Adrenal gland (tissue), 5 donors: ENCODE data around the gene TEX48.

Experiments
- POLR2A ChIP-seq, 2 donors: fragments of 450-650 bp; IDR thresholded peaks; one replicate each; pipeline ENCODE4 v1.6.1; 2017; ENCODE audit warnings: antibody characterized with exemption in 2 of 2, mild to moderate bottlenecking in 2 of 2, moderate library complexity in 1 of 2
- TF ChIP-seq, protein P1 (sequence below), 6 experiments: fragments of 450-650 bp in 4 of 6; fragments of 200-600 bp in 2 of 6; sonication (generic) in 1 of 6; IDR thresholded peaks; 1 replicate in 5 of 6; 2 replicates in 1 of 6; pipeline versions ENCODE4 v1.5.1 to v1.8.0; 2016 to 2021; ENCODE audit warnings: antibody characterized with exemption in 6 of 6, mild to moderate bottlenecking in 2 of 6, moderate library complexity in 1 of 6
- donor health status: DM: no; HTN: no; CAD: no.

DNA sequence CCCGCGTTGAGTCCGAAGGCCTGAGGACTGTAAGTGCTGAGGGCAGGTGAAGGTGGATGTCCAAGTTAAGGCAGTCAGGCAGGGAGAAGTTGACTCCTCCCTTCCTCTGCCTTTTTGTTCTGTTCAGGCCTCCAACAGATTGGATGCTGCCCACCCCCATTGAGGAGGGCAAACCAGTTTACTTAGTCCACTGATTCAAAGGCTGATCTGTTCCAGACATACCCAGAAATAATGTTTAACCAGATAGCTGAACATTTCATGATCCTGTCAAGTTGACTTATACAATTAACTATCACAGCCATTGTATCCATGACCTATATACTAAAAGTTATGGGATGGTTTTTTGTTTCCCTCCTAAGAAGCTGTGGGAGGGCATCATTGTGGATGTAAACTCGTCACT, 8.3 kb upstream of the TEX48 start:
- TF ChIP-seq, protein P1, sequence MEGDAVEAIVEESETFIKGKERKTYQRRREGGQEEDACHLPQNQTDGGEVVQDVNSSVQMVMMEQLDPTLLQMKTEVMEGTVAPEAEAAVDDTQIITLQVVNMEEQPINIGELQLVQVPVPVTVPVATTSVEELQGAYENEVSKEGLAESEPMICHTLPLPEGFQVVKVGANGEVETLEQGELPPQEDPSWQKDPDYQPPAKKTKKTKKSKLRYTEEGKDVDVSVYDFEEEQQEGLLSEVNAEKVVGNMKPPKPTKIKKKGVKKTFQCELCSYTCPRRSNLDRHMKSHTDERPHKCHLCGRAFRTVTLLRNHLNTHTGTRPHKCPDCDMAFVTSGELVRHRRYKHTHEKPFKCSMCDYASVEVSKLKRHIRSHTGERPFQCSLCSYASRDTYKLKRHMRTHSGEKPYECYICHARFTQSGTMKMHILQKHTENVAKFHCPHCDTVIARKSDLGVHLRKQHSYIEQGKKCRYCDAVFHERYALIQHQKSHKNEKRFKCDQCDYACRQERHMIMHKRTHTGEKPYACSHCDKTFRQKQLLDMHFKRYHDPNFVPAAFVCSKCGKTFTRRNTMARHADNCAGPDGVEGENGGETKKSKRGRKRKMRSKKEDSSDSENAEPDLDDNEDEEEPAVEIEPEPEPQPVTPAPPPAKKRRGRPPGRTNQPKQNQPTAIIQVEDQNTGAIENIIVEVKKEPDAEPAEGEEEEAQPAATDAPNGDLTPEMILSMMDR (IDR thresholded peaks at IDR 0.05), result no peak
- no peak for TF ChIP-seq POLR2A (IDR thresholded peaks at IDR 0.05)
